HepG2 (cell line): ENCODE data around the gene ARHGEF10L. TPM values are rescaled to one million over a fixed set of nuclear protein-coding genes. Genes with fewer than 3 reads are reported as not detected.

Source experiments
- ATAC-seq: fragments of 200-7000 bp; cut with Tn5 transposase; 3 replicates; pipeline ENCODE4 v1.9.1; 2020; ENCODE audit warnings: mild to moderate bottlenecking, moderate library complexity
- BruUV-seq: library from RNA; stranded (reverse); fragments of 400-500 nt; replicated peaks from 2 replicates; lab custom pipeline; 2021; lab: Mats Ljungman, UMichigan
- CTCF ChIA-PET: fragments of 300-600 bp; formaldehyde crosslinking; extraction: SDS; loops from one replicate; lab custom pipeline; 2021; ENCODE audit warnings: low total read pairs, inconsistent platforms, low intra/inter-chr PET ratio; lab: Yijun Ruan, JAX
- POLR2A ChIA-PET: fragments of 350-600 bp; sonication (Branson Sonifier 250); formaldehyde crosslinking; loops from one replicate; lab custom pipeline; 2020; ENCODE audit warnings: antibody characterized with exemption, inconsistent platforms; lab: Yijun Ruan, JAX
- DNase-seq: peaks from one replicate; pipeline ENCODE4 v3.0.0-alpha.2; 2015; ENCODE audit warnings: low spot score
- FAIRE-seq: peaks from 3 replicates; lab custom pipeline; 2011; peaks lifted over from hg19 to GRCh38; lab: Jason Lieb, UNC
- H2AFZ ChIP-seq: one replicate; pipeline ENCODE4 v1.6.1; 2011; ENCODE audit warnings: low read length, inconsistent platforms
- H3K27ac ChIP-seq: fragments of 300-600 bp; 3 replicates; pipeline ENCODE4 v1.8.0; 2011; ENCODE audit warnings: mixed run types, mild to moderate bottlenecking, mixed read lengths, low read length, inconsistent platforms; ENCODE audit not compliant: insufficient read depth; ENCODE audit errors: extremely low read length
- H3K27me3 ChIP-seq, 2 experiments: fragments of 200-600 bp in 1 of 2; 2 replicates in 1 of 2; 3 replicates in 1 of 2; pipeline versions ENCODE4 v1.6.0 to v1.8.0; 2011; ENCODE audit warnings: low read length in 2 of 2, mild to moderate bottlenecking in 2 of 2, moderate library complexity in 2 of 2, inconsistent platforms in 1 of 2; ENCODE audit not compliant: insufficient read depth in 2 of 2, control insufficient read depth in 1 of 2
- H3K36me3 ChIP-seq, 2 experiments: fragments of 200-600 bp in 1 of 2; replicated peaks in 1 of 2; 2 replicates in 1 of 2; 3 replicates in 1 of 2; pipeline versions ENCODE4 v1.5.1 to v1.8.0; 2011; ENCODE audit warnings: low read length in 2 of 2, inconsistent platforms in 1 of 2; ENCODE audit not compliant: insufficient read depth in 2 of 2, control insufficient read depth in 1 of 2
- H3K4me1 ChIP-seq: 2 replicates; pipeline ENCODE4 v1.5.1; 2012; ENCODE audit warnings: low read length, inconsistent platforms; ENCODE audit not compliant: insufficient read depth
- H3K4me2 ChIP-seq: 2 replicates; pipeline ENCODE4 v1.6.0; 2011; ENCODE audit warnings: low read depth, low read length, inconsistent platforms
- H3K4me3 ChIP-seq, 3 experiments: fragments of 200-600 bp in 1 of 3; sonication (generic), shearing (Covaris generic) in 1 of 3; replicated peaks in 1 of 3; 2 replicates each; pipeline ENCODE4 v1.5.1; 2011 to 2016; ENCODE audit warnings: low read length in 3 of 3, inconsistent platforms in 2 of 3, low read depth in 2 of 3, mild to moderate bottlenecking in 2 of 3, control low read depth in 1 of 3, mixed read lengths in 1 of 3; ENCODE audit not compliant: insufficient read depth in 1 of 3
- H3K79me2 ChIP-seq: one replicate; pipeline ENCODE4 v1.6.1; 2011; ENCODE audit warnings: low read length, inconsistent platforms; ENCODE audit not compliant: insufficient read depth
- H3K9ac ChIP-seq: 2 replicates; pipeline ENCODE4 v1.6.0; 2011; ENCODE audit warnings: mild to moderate bottlenecking, low read depth, low read length, inconsistent platforms; ENCODE audit not compliant: insufficient read depth
- H3K9me3 ChIP-seq: 2 replicates; pipeline ENCODE4 v1.5.1; 2012; ENCODE audit warnings: mild to moderate bottlenecking, low read length
- H4K20me1 ChIP-seq: 2 replicates; pipeline ENCODE4 v1.6.0; 2011; ENCODE audit warnings: inconsistent platforms, mild to moderate bottlenecking, low read length, moderate library complexity; ENCODE audit not compliant: insufficient read depth
- AGO2 ChIP-seq: fragments of 200-400 bp; formaldehyde crosslinking; optimal IDR thresholded peaks from 2 replicates; pipeline ENCODE3; 2017; ENCODE audit warnings: mild to moderate bottlenecking, low read depth, low read length, moderate library complexity
- BCL6 ChIP-seq: IDR thresholded peaks from 2 replicates; pipeline ENCODE4 v1.6.1; 2016; ENCODE audit warnings: missing genetic modification reagents, missing compliant biosample characterization
- CREBL2 ChIP-seq: sonication (generic); formaldehyde crosslinking; IDR thresholded peaks from 2 replicates; pipeline ENCODE4 v1.8.1; 2023; ENCODE audit warnings: missing genetic modification reagents, mild to moderate bottlenecking, borderline replicate concordance
- DR1 ChIP-seq: sonication (generic); formaldehyde crosslinking; IDR thresholded peaks from 2 replicates; pipeline ENCODE4 v1.8.0; 2021; ENCODE audit warnings: mild to moderate bottlenecking, missing genetic modification reagents, inconsistent platforms
- EP300 ChIP-seq, 3 experiments: sonication (generic) in 1 of 3; formaldehyde crosslinking in 1 of 3; IDR thresholded peaks; 2 replicates each; pipeline versions ENCODE4 v1.5.1 to v1.6.1; 2011 to 2020; ENCODE audit warnings: low read depth in 2 of 3, low read length in 2 of 3, borderline replicate concordance in 1 of 3, improper control_type of control experiment in 1 of 3, mild to moderate bottlenecking in 1 of 3, missing genetic modification reagents in 1 of 3, moderate library complexity in 1 of 3
- FOXJ3 ChIP-seq: sonication (generic); formaldehyde crosslinking; IDR thresholded peaks from 2 replicates; pipeline ENCODE4 v1.4.0; 2020; ENCODE audit warnings: missing genetic modification reagents, mild to moderate bottlenecking, borderline replicate concordance
- HMG20A ChIP-seq: IDR thresholded peaks from 2 replicates; pipeline ENCODE4 v1.6.1; 2016; ENCODE audit warnings: borderline replicate concordance
- HNF4A ChIP-seq: sonication (generic); formaldehyde crosslinking; IDR thresholded peaks from 2 replicates; pipeline ENCODE4 v1.4.0; 2020; ENCODE audit warnings: missing genetic modification reagents
- MZF1 ChIP-seq: sonication (generic); formaldehyde crosslinking; IDR thresholded peaks from 2 replicates; pipeline ENCODE4 v1.8.1; 2023; ENCODE audit warnings: mild to moderate bottlenecking, missing genetic modification reagents, borderline replicate concordance
- NFKB2 ChIP-seq: sonication (generic); formaldehyde crosslinking; IDR thresholded peaks from 2 replicates; pipeline ENCODE4 v1.4.0; 2020; ENCODE audit warnings: missing genetic modification reagents, borderline replicate concordance
- NR1H2 ChIP-seq: sonication (generic); formaldehyde crosslinking; IDR thresholded peaks from 2 replicates; pipeline ENCODE4 v1.8.1; 2022; ENCODE audit warnings: low read depth, missing genetic modification reagents, borderline replicate concordance
- RCOR2 ChIP-seq: IDR thresholded peaks from 2 replicates; pipeline ENCODE4 v1.6.1; 2016; ENCODE audit warnings: missing biosample characterization, missing genetic modification reagents
- SNAPC2 ChIP-seq: sonication (generic); formaldehyde crosslinking; IDR thresholded peaks from 2 replicates; pipeline ENCODE4 v1.8.1; 2022; ENCODE audit warnings: mild to moderate bottlenecking, missing genetic modification reagents
- SP140L ChIP-seq: sonication (generic); formaldehyde crosslinking; IDR thresholded peaks from 2 replicates; pipeline ENCODE4 v1.4.0; 2020; ENCODE audit warnings: missing genetic modification reagents, borderline replicate concordance
- TEAD3 ChIP-seq: optimal IDR thresholded peaks from 2 replicates; pipeline ENCODE3; 2016; ENCODE audit warnings: borderline replicate concordance
- U2AF1 ChIP-seq: fragments of 200-400 bp; formaldehyde crosslinking; optimal IDR thresholded peaks from 2 replicates; pipeline ENCODE3; 2017; ENCODE audit warnings: mild to moderate bottlenecking, low read depth, low read length
- ZNF326 ChIP-seq: sonication (generic); formaldehyde crosslinking; IDR thresholded peaks from 2 replicates; pipeline ENCODE4 v1.4.0; 2020; ENCODE audit warnings: missing genetic modification reagents, borderline replicate concordance
- ZNF343 ChIP-seq: sonication (generic); formaldehyde crosslinking; IDR thresholded peaks from 2 replicates; pipeline ENCODE4 v1.4.0; 2020; ENCODE audit warnings: mild to moderate bottlenecking, missing genetic modification reagents
- ZNF570 ChIP-seq: sonication (generic); formaldehyde crosslinking; IDR thresholded peaks from 2 replicates; pipeline ENCODE4 v1.4.0; 2020; ENCODE audit warnings: mild to moderate bottlenecking, missing genetic modification reagents, borderline replicate concordance
- ZNF652 ChIP-seq: IDR thresholded peaks from 2 replicates; pipeline ENCODE4 v1.6.1; 2016; ENCODE audit warnings: low read depth, borderline replicate concordance
- WGBS: methylation state at CpG from one replicate; pipeline ENCODE4 v1.1.6; 2017; ENCODE audit warnings: low lambda C conversion rate; 5-methylcytosine and 5-hydroxymethylcytosine counted together
- in situ Hi-C: cut with HindIII; loops from 2 replicates; pipeline ENCODE4 v1.10.0; 2017; ENCODE audit warnings: low pct_unique_long_range_greater_than_20kb; ENCODE audit not compliant: extremely low pct_ligation_motif_present
- intact Hi-C: fragments of 100-400 bp; cut with micrococcal nuclease; formaldehyde crosslinking; loops from one replicate; pipeline ENCODE4 v1.10.0; 2022; ENCODE audit not compliant: unreplicated experiment
- polyA plus RNA-seq, 8 experiments: library from polyadenylated mRNA; depleted of rRNA in 3 of 8; stranded (reverse) in 7 of 8; unstranded in 1 of 8; fragments of >200 nt; fragmentation: Illumina TruSeq in 4 of 8; extraction: Trizol in 4 of 8; gene quantifications; 2 replicates each; pipeline versions ENCODE4 v1.2.1 to v1.2.3, GENCODE V29; 2011 to 2016; ENCODE audit warnings: low read depth in 4 of 8, missing spikeins in 1 of 8, mixed read lengths in 1 of 8; ENCODE audit not compliant: insufficient read depth in 1 of 8
- total RNA-seq, 5 experiments: library from RNA; depleted of rRNA; stranded (reverse); fragments of >200 nt; fragmentation: Illumina TruSeq; extraction: Trizol; gene quantifications; 2 replicates each; pipeline ENCODE4 v1.2.3, GENCODE V29; 2016; ENCODE audit warnings: low read depth in 1 of 5
- TF ChIP-seq, protein P1 (sequence below): sonication (generic); formaldehyde crosslinking; IDR thresholded peaks from 2 replicates; pipeline ENCODE4 v1.4.0; 2020; ENCODE audit warnings: missing genetic modification reagents
- TF ChIP-seq, protein P2 (sequence below): sonication (generic); formaldehyde crosslinking; IDR thresholded peaks from 2 replicates; pipeline ENCODE4 v1.8.0; 2022; ENCODE audit warnings: mild to moderate bottlenecking, missing genetic modification reagents, moderate library complexity

The ARHGEF10L gene
- total and polyA plus RNA-seq, 2 of the 13 experiments (the other 11 are each of a cell fraction or from before 2014, with no cell fraction given), result 46.5 to 78.3 TPM

GRCh38 chr1:17587693-17588047 lies 48.2 kb downstream of the ARHGEF10L start:
- Histone ChIP-seq H3K36me3 (peaks cover 2 to 6% of the 10 kb centered on the region in 2 experiments; a peak in 4 of 5 replicates), H3K9me3 (no peaks in the 10 kb centered on the region), H3K27me3 (no peaks in the 10 kb centered on the region), H3K4me2 (peak overlapping the region; percentile 71), H4K20me1 (peaks cover 34% of the 10 kb centered on the region; the same call in 1 of the 2 replicates), H3K27ac (peak overlapping the region; percentile 97), H2AFZ (no peak overlapping the region), H3K4me1 (peaks cover 100% of the 10 kb centered on the region), H3K79me2 (peaks cover 55% of the 10 kb centered on the region), H3K4me3 (peak overlapping the region in 1 of 3 experiments; percentile 46; a peak in 1 of 6 replicates), H3K9ac (peak overlapping the region; percentile 61)
- ATAC-seq (peak; percentile 23), DNase-seq (peak; percentile 75), FAIRE-seq (peak; percentile 44)
- no TSS peak for BruUV-seq
- CTCF ChIA-PET, result no interaction called here
- POLR2A ChIA-PET, result interaction anchor here (0.6 to 3.2 kb wide), 13 partner anchors 8 to 738 kb away, joined by 3 to 53 read pairs (median 8); no protein-coding TSS in a partner anchor
- intact Hi-C loops (loop anchor here (1.0 kb wide), 1 partner anchor 7 kb away; no protein-coding TSS in a partner anchor), in situ Hi-C loops (no loop called here)
- 60% methylated on average over 2 of the region's 3 CpGs for WGBS
- TF ChIP-seq FOXJ3 (CRISPR knock-in tag), result no peak
- TF ChIP-seq, protein P1, sequence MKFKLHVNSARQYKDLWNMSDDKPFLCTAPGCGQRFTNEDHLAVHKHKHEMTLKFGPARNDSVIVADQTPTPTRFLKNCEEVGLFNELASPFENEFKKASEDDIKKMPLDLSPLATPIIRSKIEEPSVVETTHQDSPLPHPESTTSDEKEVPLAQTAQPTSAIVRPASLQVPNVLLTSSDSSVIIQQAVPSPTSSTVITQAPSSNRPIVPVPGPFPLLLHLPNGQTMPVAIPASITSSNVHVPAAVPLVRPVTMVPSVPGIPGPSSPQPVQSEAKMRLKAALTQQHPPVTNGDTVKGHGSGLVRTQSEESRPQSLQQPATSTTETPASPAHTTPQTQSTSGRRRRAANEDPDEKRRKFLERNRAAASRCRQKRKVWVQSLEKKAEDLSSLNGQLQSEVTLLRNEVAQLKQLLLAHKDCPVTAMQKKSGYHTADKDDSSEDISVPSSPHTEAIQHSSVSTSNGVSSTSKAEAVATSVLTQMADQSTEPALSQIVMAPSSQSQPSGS (CRISPR knock-in tag), result no peak
- no peak for TF ChIP-seq ZNF652 (CRISPR knock-in tag)
- TF ChIP-seq SP140L (CRISPR knock-in tag), result 0 out of 2 replicates have a peak, but pooled peaks have one; percentile 2
- peak; percentile 99 for TF ChIP-seq TEAD3 (CRISPR knock-in tag)
- TF ChIP-seq DR1 (CRISPR knock-in tag), result no peak
- no peak for TF ChIP-seq RCOR2 (CRISPR knock-in tag)
- no peak for TF ChIP-seq MZF1 (CRISPR knock-in tag)
- TF ChIP-seq BCL6 (CRISPR knock-in tag), result 0 out of 2 replicates have a peak, but pooled peaks have one; percentile 13
- TF ChIP-seq EP300 (IDR thresholded peaks at IDR 0.05; ENCODE audit: low read depth in 2 of 2, low read length in 2 of 2), result 0 out of 4 replicates have a peak, but pooled peaks of 1 of the 2 experiments have one; percentile 7
- TF ChIP-seq EP300 (CRISPR knock-in tag; IDR thresholded peaks at IDR 0.05; ENCODE audit: borderline replicate concordance), result no peak
- TF ChIP-seq NR1H2, result no peak
- no peak for TF ChIP-seq ZNF343 (CRISPR knock-in tag)
- TF ChIP-seq NFKB2 (CRISPR knock-in tag), result no peak
- TF ChIP-seq U2AF1, result peak; percentile 29
- TF ChIP-seq, protein P2, sequence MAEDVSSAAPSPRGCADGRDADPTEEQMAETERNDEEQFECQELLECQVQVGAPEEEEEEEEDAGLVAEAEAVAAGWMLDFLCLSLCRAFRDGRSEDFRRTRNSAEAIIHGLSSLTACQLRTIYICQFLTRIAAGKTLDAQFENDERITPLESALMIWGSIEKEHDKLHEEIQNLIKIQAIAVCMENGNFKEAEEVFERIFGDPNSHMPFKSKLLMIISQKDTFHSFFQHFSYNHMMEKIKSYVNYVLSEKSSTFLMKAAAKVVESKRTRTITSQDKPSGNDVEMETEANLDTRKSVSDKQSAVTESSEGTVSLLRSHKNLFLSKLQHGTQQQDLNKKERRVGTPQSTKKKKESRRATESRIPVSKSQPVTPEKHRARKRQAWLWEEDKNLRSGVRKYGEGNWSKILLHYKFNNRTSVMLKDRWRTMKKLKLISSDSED (CRISPR knock-in tag), result no peak
- no peak for TF ChIP-seq ZNF570
- TF ChIP-seq CREBL2 (CRISPR knock-in tag), result no peak
- TF ChIP-seq AGO2, result no peak
- no peak for TF ChIP-seq HMG20A
- peak; percentile 82 for TF ChIP-seq HNF4A (CRISPR knock-in tag)
- no peak for TF ChIP-seq SNAPC2
- TF ChIP-seq ZNF326 (CRISPR knock-in tag), result no peak
